Measurements from ENCODE around the gene HDDC3. TPM values are rescaled to one million over a fixed set of nuclear protein-coding genes. Genes with fewer than 3 reads are reported as not detected.

HDDC3 gene
- total and polyA plus RNA-seq, 9 of the 15 experiments (the other 6 are each of a cell fraction or from before 2014, with no cell fraction given), result 14.9 to 55.8 (median 36.9) TPM

DNA sequence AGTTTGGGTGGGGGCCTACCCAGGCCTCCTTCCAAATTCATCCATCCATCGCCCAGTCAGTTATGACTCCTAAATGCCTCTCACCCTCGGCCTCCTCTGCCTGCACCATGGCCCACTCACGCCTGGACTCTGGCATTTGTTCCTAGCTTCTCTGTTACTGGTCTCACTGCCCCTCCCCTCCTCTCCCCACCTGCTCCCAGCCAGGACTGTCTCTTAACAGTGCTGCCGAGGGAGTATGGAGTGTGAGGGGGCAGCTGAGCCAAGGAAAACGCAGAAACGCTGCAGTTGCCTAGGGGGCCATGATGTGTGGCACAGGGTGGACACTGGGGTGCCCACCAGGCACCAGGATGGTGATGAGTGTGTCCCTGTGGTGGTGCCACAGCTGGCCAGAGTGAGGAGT is 25.4 kb upstream of the HDDC3 start:
- no peak for TF ChIP-seq RBM34 (IDR thresholded peaks at IDR 0.05; ENCODE audit: borderline replicate concordance, insufficient read depth, low read length)
- no peak for TF ChIP-seq E2F6 (IDR thresholded peaks at IDR 0.05; ENCODE audit: borderline replicate concordance in 1 of 2, extremely low read depth in 1 of 2, insufficient read depth in 1 of 2, insufficient read length in 1 of 2, low read depth in 1 of 2, low read length in 1 of 2, poor library complexity in 1 of 2, severe bottlenecking in 1 of 2)
- no peak for TF ChIP-seq NFATC3 (IDR thresholded peaks at IDR 0.05)
- TF ChIP-seq ZNF316 (IDR thresholded peaks at IDR 0.05), result no peak
- TF ChIP-seq, protein P1, sequence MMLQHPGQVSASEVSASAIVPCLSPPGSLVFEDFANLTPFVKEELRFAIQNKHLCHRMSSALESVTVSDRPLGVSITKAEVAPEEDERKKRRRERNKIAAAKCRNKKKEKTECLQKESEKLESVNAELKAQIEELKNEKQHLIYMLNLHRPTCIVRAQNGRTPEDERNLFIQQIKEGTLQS (IDR thresholded peaks at IDR 0.05), result no peak
- TF ChIP-seq, protein P1 (CRISPR knock-in tag; conservative IDR thresholded peaks at IDR 0.05), result no peak
- TF ChIP-seq NUFIP1 (IDR thresholded peaks at IDR 0.05; ENCODE audit: partially characterized antibody), result no peak
- no peak for TF ChIP-seq ZNF436 (CRISPR knock-in tag; IDR thresholded peaks at IDR 0.05)
- no peak for TF ChIP-seq SMARCC2 (IDR thresholded peaks at IDR 0.05; ENCODE audit: low read depth)
- TF ChIP-seq ZNF3 (CRISPR knock-in tag; IDR thresholded peaks at IDR 0.05), result no peak
- TF ChIP-seq ESRRA (IDR thresholded peaks at IDR 0.05; ENCODE audit: borderline replicate concordance, low read depth), result no peak
- DNase-seq (ENCODE audit: extremely low read depth in 1 of 4, low spot score in 3 of 4) (no peak), FAIRE-seq (no peak), ATAC-seq (no peak)
- in situ Hi-C loops (cut with MboI), result no loop called here
- BruUV-seq (replicated peaks), result no TSS peak
- intact Hi-C loops (cut with micrococcal nuclease), result loop anchor here (5.0 kb wide), 1 partner anchor 35 kb away; the partner anchor contains the start of gene PRC1
- no peak overlapping the region for H3K27ac ChIP-seq (ENCODE audit: extremely low read depth, low read depth, low read length)
- no peaks in the 10 kb centered on the region for H3K9me1 ChIP-seq (ENCODE audit: control insufficient read depth, insufficient read depth, low read length)
- H3K36me3 ChIP-seq (ENCODE audit: control insufficient read depth, insufficient read depth, low read length), result peaks cover 63% of the 10 kb centered on the region
- H2AFZ ChIP-seq (ENCODE audit: low read depth, low read length), result no peak overlapping the region
- H3K4me2 ChIP-seq (ENCODE audit: insufficient read depth, low read length), result no peak overlapping the region
- H3K4me1 ChIP-seq (replicated peaks in 1 of 2; ENCODE audit: control insufficient read depth in 2 of 2, insufficient read depth in 2 of 2, low read length in 2 of 2), result peaks cover 8 to 44% of the 10 kb centered on the region in 2 experiments; a peak in 4 of 5 replicates
- 94% methylated on average over 4 of the region's 6 CpGs for WGBS (ENCODE audit: insufficient coverage, low coverage, missing lambda C conversion rate)
- H4K20me1 ChIP-seq (replicated peaks; ENCODE audit: control insufficient read depth, insufficient read depth, low read length), result no peaks in the 10 kb centered on the region
- no peaks in the 10 kb centered on the region for H3K9me3 ChIP-seq (replicated peaks; ENCODE audit: control insufficient read depth, insufficient read depth, low read depth, low read length)
- no peak overlapping the region for H3K4me3 ChIP-seq
- H3K9ac ChIP-seq (ENCODE audit: insufficient read depth in 1 of 2, low read depth in 2 of 2, low read length in 2 of 2), result peak overlapping the region in 1 of 2 experiments; percentile 31; a peak in 1 of 4 replicates
- ChIA-PET CTCF (ENCODE audit: low intra/inter-chr PET ratio) (no interaction called here), POLR2A (interaction anchor here (0.6 to 3.6 kb wide), 7 partner anchors 8 to 39 kb away, joined by 3 to 20 read pairs (median 6); no protein-coding TSS in a partner anchor)
- peaks cover 35% of the 10 kb centered on the region for H3K79me2 ChIP-seq (ENCODE audit: control insufficient read depth, insufficient read depth, low read length)
- no peaks in the 10 kb centered on the region for H3K27me3 ChIP-seq (ENCODE audit: control insufficient read depth in 2 of 2, insufficient read depth in 2 of 2, low read length in 2 of 2)
